ENCODE results near the gene FHAD1.
A peak's percentile ranks its signal among the peaks of the same experiment; 100 is the strongest.
"Not testable (repeated sequence)": the region's sequence is repeated elsewhere in the genome, so short reads cannot be mapped to it uniquely, and the experiment has no call there.

The FHAD1 gene

GRCh38 chr1:15418806-15419515 lies 171.9 kb downstream of the FHAD1 start:
- DNase-seq (ENCODE audit: low read depth) = no peak

GRCh38 chr1:15420853-15421465 lies 173.9 kb downstream of the FHAD1 start:
- DNase-seq (ENCODE audit: low read depth) = no peak

GRCh38 chr1:15422871-15423270 lies 175.8 kb downstream of the FHAD1 start:
- DNase-seq (ENCODE audit: low read depth) = no peak

GRCh38 chr1:15423355-15424077 lies 176.5 kb downstream of the FHAD1 start:
- DNase-seq (ENCODE audit: low read depth) = no peak

GRCh38 chr1:15424146-15424667 lies 177.2 kb downstream of the FHAD1 start:
- no peak for DNase-seq (ENCODE audit: low read depth)

GRCh38 chr1:15424981-15425380 lies 178.0 kb downstream of the FHAD1 start:
- no peak for DNase-seq (ENCODE audit: low read depth)

GRCh38 chr1:15425521-15425920 lies 178.5 kb downstream of the FHAD1 start:
- DNase-seq (ENCODE audit: low read depth) = no peak

GRCh38 chr1:15425958-15426357 lies 178.9 kb downstream of the FHAD1 start:
- DNase-seq (ENCODE audit: low read depth) = no peak

- DNase-seq (ENCODE audit: low read depth) = no peak
These were observed 179.7 kb downstream of the FHAD1 start for GRCh38 chr1:15426492-15427279.

GRCh38 chr1:15427280-15427666 lies 180.2 kb downstream of the FHAD1 start:
- DNase-seq (ENCODE audit: low read depth) = no peak

GRCh38 chr1:15428252-15428651 lies 181.2 kb downstream of the FHAD1 start:
- not testable (repeated sequence) for DNase-seq (ENCODE audit: low read depth)

- DNase-seq (ENCODE audit: low read depth) = no peak
These were observed 181.9 kb downstream of the FHAD1 start for GRCh38 chr1:15428815-15429435.

GRCh38 chr1:15429701-15430149 lies 182.7 kb downstream of the FHAD1 start:
- DNase-seq (ENCODE audit: low read depth) = no peak

- peak; percentile 59 for DNase-seq (ENCODE audit: low read depth)
These were observed 184.0 kb downstream of the FHAD1 start for GRCh38 chr1:15430787-15431570.

GRCh38 chr1:15431571-15431948 lies 184.5 kb downstream of the FHAD1 start:
- DNase-seq (ENCODE audit: low read depth) = no peak

- no peak for DNase-seq (ENCODE audit: low read depth)
These were observed 185.3 kb downstream of the FHAD1 start for GRCh38 chr1:15432324-15432723.

GRCh38 chr1:15433471-15433870 lies 186.4 kb downstream of the FHAD1 start:
- DNase-seq (ENCODE audit: low read depth) = no peak

GRCh38 chr1:15434739-15435138 lies 187.7 kb downstream of the FHAD1 start:
- not testable (repeated sequence) for DNase-seq (ENCODE audit: low read depth)

- no peak for DNase-seq (ENCODE audit: low read depth)
These were observed 188.4 kb downstream of the FHAD1 start for GRCh38 chr1:15435239-15436077.

GRCh38 chr1:15436881-15437442 lies 189.9 kb downstream of the FHAD1 start:
- no peak for DNase-seq (ENCODE audit: low read depth)

All from activated T-helper 1 cell treated with Interleukin-2 at 50 U/mL for 16 hours (primary cell).